Fibroblast of lung (primary cell): Measurements from ENCODE around the gene GNAO1. TPM values are rescaled to one million over a fixed set of nuclear protein-coding genes. Genes with fewer than 3 reads are reported as not detected.
"Not testable (repeated sequence)": the region's sequence is repeated elsewhere in the genome, so short reads cannot be mapped to it uniquely, and the experiment has no call there.

Experiments used
- DNase-seq, 2 donors: peaks; one replicate each; pipeline versions ENCODE4 v3.0.0 to v3.0.0-alpha.2; 2010; ENCODE audit warnings: low read depth in 2 of 2
- H2AFZ ChIP-seq: 2 replicates; pipeline ENCODE4 v1.5.1; 2012; ENCODE audit warnings: low read length, control low read depth, inconsistent platforms
- H3K27ac ChIP-seq: 2 replicates; pipeline ENCODE4 v1.5.1; 2011; ENCODE audit warnings: low read length, control low read depth; ENCODE audit not compliant: insufficient read depth
- H3K27me3 ChIP-seq: 2 replicates; pipeline ENCODE4 v1.5.1; 2011; ENCODE audit warnings: mild to moderate bottlenecking, low read length; ENCODE audit not compliant: control insufficient read depth, insufficient read depth
- H3K36me3 ChIP-seq: 2 replicates; pipeline ENCODE4 v1.5.1; 2011; ENCODE audit warnings: low read length; ENCODE audit not compliant: control insufficient read depth, insufficient read depth
- H3K4me1 ChIP-seq: 2 replicates; pipeline ENCODE4 v1.5.1; 2011; ENCODE audit warnings: low read length; ENCODE audit not compliant: control insufficient read depth, insufficient read depth; ENCODE audit errors: extremely low read depth
- H3K4me2 ChIP-seq: 2 replicates; pipeline ENCODE4 v1.5.1; 2011; ENCODE audit warnings: low read length, control low read depth; ENCODE audit not compliant: insufficient read depth; ENCODE audit errors: extremely low read depth
- H3K4me3 ChIP-seq, 4 experiments: fragments of 200-600 bp in 1 of 4; sonication (generic) in 1 of 4; replicated peaks in 1 of 4; 2 replicates each; pipeline ENCODE4 v1.5.1; 2011 to 2016; ENCODE audit warnings: low read length in 4 of 4, low read depth in 3 of 4, mild to moderate bottlenecking in 3 of 4, control low read depth in 2 of 4, inconsistent platforms in 1 of 4, mixed read lengths in 1 of 4; ENCODE audit not compliant: insufficient read depth in 1 of 4; ENCODE audit errors: control extremely low read depth in 1 of 4
- H3K79me2 ChIP-seq: 2 replicates; pipeline ENCODE4 v1.5.1; 2012; ENCODE audit warnings: mild to moderate bottlenecking, low read length, inconsistent platforms; ENCODE audit not compliant: control insufficient read depth, insufficient read depth
- H3K9ac ChIP-seq: 2 replicates; pipeline ENCODE4 v1.5.1; 2011; ENCODE audit warnings: mild to moderate bottlenecking, low read length, control low read depth; ENCODE audit not compliant: insufficient read depth
- H3K9me3 ChIP-seq: 2 replicates; pipeline ENCODE4 v1.5.1; 2012; ENCODE audit warnings: low read depth, low read length; ENCODE audit not compliant: control insufficient read depth, insufficient read depth
- H4K20me1 ChIP-seq: 2 replicates; pipeline ENCODE4 v1.5.1; 2011; ENCODE audit warnings: low read length; ENCODE audit not compliant: control insufficient read depth, insufficient read depth; ENCODE audit errors: extremely low read depth
- EZH2 ChIP-seq: IDR thresholded peaks from 2 replicates; pipeline ENCODE4 v1.5.1; 2012; ENCODE audit warnings: low read length, control low read depth, mild to moderate bottlenecking; ENCODE audit errors: missing control alignments
- polyA plus RNA-seq, 2 donors: library from polyadenylated mRNA; depleted of rRNA in 1 of 2; stranded (reverse) in 1 of 2; unstranded in 1 of 2; fragments of >200 nt; gene quantifications; 2 replicates each; pipeline ENCODE4 v1.2.1, GENCODE V29; 2011 to 2012; ENCODE audit warnings: missing spikeins in 1 of 2
- total RNA-seq: library from RNA; depleted of rRNA; stranded (reverse); fragments of >200 nt; gene quantifications from 2 replicates; pipeline ENCODE4 v1.2.1, GENCODE V29; 2014
- TF ChIP-seq, protein P1 (sequence below), 2 donors: IDR thresholded peaks in 1 of 2; conservative IDR thresholded peaks in 1 of 2; 1 replicate in 1 of 2; 2 replicates in 1 of 2; pipeline ENCODE4 v1.5.1; 2011 to 2012; ENCODE audit warnings: low read length in 2 of 2, control low read depth in 1 of 2, inconsistent platforms in 1 of 2, low read depth in 1 of 2, mild to moderate bottlenecking in 1 of 2

The GNAO1 gene
- total and polyA plus RNA-seq, 2 donors (not counting 1 experiment from before 2014, with no cell fraction given), result 0.14 to 0.17 TPM

DNA sequence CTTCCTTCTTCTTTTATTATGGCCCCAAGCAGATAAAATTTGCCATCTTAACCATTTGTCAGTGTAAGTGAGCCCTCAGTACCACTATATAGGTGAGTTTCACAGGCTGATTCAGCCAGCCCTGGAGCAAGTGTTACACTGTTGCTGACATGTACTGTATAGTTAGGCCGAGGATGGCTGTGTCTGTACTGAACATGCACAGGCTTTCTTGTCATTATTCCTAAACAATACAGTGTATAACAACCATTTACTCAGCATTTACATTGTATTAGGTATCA, 180.3 kb downstream of the GNAO1 start:
- Histone ChIP-seq H3K4me1 (peaks cover 13% of the 10 kb centered on the region), H3K27ac (no peak overlapping the region), H3K4me2 (peak overlapping the region; percentile 15), H3K79me2 (peaks cover 3% of the 10 kb centered on the region), H3K27me3 (no peaks in the 10 kb centered on the region), H3K9me3 (no peaks in the 10 kb centered on the region), H2AFZ (no peak overlapping the region), H3K4me3 (no peak overlapping the region), H3K36me3 (peaks cover 4% of the 10 kb centered on the region), H3K9ac (no peak overlapping the region), H4K20me1 (no peaks in the 10 kb centered on the region)
- TF ChIP-seq, protein P1, sequence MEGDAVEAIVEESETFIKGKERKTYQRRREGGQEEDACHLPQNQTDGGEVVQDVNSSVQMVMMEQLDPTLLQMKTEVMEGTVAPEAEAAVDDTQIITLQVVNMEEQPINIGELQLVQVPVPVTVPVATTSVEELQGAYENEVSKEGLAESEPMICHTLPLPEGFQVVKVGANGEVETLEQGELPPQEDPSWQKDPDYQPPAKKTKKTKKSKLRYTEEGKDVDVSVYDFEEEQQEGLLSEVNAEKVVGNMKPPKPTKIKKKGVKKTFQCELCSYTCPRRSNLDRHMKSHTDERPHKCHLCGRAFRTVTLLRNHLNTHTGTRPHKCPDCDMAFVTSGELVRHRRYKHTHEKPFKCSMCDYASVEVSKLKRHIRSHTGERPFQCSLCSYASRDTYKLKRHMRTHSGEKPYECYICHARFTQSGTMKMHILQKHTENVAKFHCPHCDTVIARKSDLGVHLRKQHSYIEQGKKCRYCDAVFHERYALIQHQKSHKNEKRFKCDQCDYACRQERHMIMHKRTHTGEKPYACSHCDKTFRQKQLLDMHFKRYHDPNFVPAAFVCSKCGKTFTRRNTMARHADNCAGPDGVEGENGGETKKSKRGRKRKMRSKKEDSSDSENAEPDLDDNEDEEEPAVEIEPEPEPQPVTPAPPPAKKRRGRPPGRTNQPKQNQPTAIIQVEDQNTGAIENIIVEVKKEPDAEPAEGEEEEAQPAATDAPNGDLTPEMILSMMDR (conservative IDR thresholded peaks at IDR 0.05 in 1 of 2, IDR thresholded peaks at IDR 0.05 in 1 of 2; ENCODE audit: low read depth in 1 of 2, low read length in 2 of 2), result no peak
- no peak for TF ChIP-seq EZH2
- no peak for DNase-seq

DNA sequence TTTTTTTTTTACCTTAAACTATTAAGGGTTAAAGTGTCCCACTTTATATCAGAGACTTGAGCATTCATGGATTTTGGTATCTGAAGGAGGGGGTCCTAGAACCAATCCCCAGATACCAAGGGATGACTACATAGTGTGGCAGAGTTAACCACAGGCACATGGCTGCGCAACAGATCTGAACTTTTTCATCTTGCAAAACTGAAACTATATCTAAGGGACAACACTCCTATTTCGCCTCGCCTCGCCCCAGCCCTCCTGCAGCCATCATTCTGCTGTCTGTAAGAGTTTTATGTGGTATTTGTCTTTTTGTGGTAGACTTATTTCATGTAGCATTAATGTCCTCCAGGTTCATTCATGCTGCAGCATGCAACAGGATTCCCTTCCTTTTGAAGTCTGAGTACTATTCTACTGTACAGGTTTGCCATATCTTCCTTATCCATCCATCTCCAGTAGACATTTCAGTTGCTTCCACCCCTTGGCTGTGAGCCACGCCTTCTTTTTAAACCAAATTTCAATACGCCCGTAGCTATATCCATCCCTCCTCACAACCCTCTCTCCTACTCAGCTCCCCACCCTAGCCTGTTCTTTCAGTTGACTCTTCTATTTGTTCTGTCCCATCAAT, 180.8 kb downstream of the GNAO1 start:
- H3K4me1 ChIP-seq, result peaks cover 13% of the 10 kb centered on the region
- H3K36me3 ChIP-seq, result peaks cover under 1% of the 10 kb centered on the region
- no peaks in the 10 kb centered on the region for H4K20me1 ChIP-seq
- DNase-seq, result no peak
- TF ChIP-seq EZH2, result no peak
- TF ChIP-seq, protein P1 (conservative IDR thresholded peaks at IDR 0.05 in 1 of 2, IDR thresholded peaks at IDR 0.05 in 1 of 2; ENCODE audit: low read depth in 1 of 2, low read length in 2 of 2), result no peak
- no peak overlapping the region for H3K4me2 ChIP-seq
- H3K9me3 ChIP-seq, result no peaks in the 10 kb centered on the region
- H3K79me2 ChIP-seq, result peaks cover 3% of the 10 kb centered on the region
- H3K27me3 ChIP-seq, result no peaks in the 10 kb centered on the region
- no peak overlapping the region for H2AFZ ChIP-seq
- no peak overlapping the region for H3K4me3 ChIP-seq
- no peak overlapping the region for H3K9ac ChIP-seq
- no peak overlapping the region for H3K27ac ChIP-seq

DNA sequence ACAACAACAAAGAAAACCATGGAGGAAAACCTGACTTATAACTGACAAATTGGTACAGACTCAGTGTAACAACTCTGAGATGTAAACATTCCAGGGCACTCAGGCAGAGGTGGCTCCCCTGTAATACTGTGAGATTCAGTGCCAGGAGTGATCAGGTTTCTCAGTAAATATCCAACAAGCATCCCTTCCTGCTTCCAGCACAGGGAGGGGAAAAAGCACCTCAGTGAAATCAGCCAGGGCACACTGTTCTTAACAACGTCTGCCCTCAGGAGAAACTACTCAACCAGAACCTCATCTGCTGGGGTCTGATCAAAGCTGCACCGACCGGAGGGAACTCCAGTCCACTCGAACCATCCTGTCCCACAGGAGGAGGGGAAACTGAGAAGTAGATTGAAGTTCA, 181.7 kb downstream of the GNAO1 start:
- Histone ChIP-seq H3K9ac (no peak overlapping the region), H3K4me1 (peaks cover 13% of the 10 kb centered on the region), H3K79me2 (peaks cover 3% of the 10 kb centered on the region), H3K4me2 (no peak overlapping the region), H3K27ac (no peak overlapping the region), H4K20me1 (no peaks in the 10 kb centered on the region), H3K36me3 (no peaks in the 10 kb centered on the region), H3K9me3 (no peaks in the 10 kb centered on the region), H3K27me3 (no peaks in the 10 kb centered on the region), H3K4me3 (no peak overlapping the region), H2AFZ (no peak overlapping the region)
- DNase-seq, result no peak
- no peak for TF ChIP-seq EZH2
- TF ChIP-seq, protein P1 (conservative IDR thresholded peaks at IDR 0.05 in 1 of 2, IDR thresholded peaks at IDR 0.05 in 1 of 2; ENCODE audit: low read depth in 1 of 2, low read length in 2 of 2), result no peak

DNA sequence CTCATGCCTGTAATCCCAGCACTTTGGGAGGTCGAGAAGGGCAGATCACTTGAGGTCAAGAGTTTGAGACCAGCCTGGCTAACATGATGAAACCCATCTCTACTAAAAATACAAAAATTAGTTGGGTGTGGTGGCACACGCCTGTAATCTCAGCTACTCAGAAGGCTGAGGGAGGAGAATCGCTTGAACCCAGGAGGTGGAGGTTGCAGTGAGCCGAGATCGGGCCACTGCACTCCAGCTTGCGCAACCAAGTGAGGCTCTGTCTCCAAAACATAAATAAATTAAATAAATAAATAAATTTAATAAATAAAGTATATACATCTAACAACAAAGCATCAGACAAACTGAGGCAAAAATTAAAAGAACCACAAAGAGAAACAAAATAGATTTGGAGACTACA, 184.5 kb downstream of the GNAO1 start:
- H3K27ac ChIP-seq, DNase-seq, H3K4me1 ChIP-seq, H3K27me3 ChIP-seq, H3K9ac ChIP-seq, H3K4me2 ChIP-seq, H4K20me1 ChIP-seq, H3K4me3 ChIP-seq, H3K36me3 ChIP-seq, H3K79me2 ChIP-seq, H2AFZ ChIP-seq, H3K9me3 ChIP-seq: not testable (repeated sequence)

- H3K4me1 ChIP-seq, H3K79me2 ChIP-seq, H3K27me3 ChIP-seq, H3K4me2 ChIP-seq, H3K36me3 ChIP-seq, H3K27ac ChIP-seq, H3K4me3 ChIP-seq, H3K9ac ChIP-seq, DNase-seq, H3K9me3 ChIP-seq, H2AFZ ChIP-seq, H4K20me1 ChIP-seq: not testable (repeated sequence)
Measured at GRCh38 chr16:56379044-56379443, 187.8 kb downstream of the GNAO1 start.
